Glutamatergic neuron (in vitro differentiated cells): Measurements from ENCODE around the gene PPP1R10. TPM values are rescaled to one million over a fixed set of nuclear protein-coding genes. Genes with fewer than 3 reads are reported as not detected.
"Not testable (repeated sequence)": the region's sequence is repeated elsewhere in the genome, so short reads cannot be mapped to it uniquely, and the experiment has no call there.

Experiments used
- DNase-seq: peaks from one replicate; pipeline ENCODE4 v3.0.0; 2022
- H3K27ac Mint-ChIP-seq: one replicate; pipeline ENCODE4 v1.8.0; 2020; ENCODE audit warnings: mild to moderate bottlenecking, mixed read lengths, inconsistent platforms; ENCODE audit not compliant: unreplicated experiment
- H3K27me3 Mint-ChIP-seq: one replicate; pipeline ENCODE4 v1.8.0; 2020; ENCODE audit warnings: mild to moderate bottlenecking, moderate library complexity, mixed read lengths, inconsistent platforms; ENCODE audit not compliant: unreplicated experiment
- H3K36me3 Mint-ChIP-seq: one replicate; pipeline ENCODE4 v1.8.0; 2020; ENCODE audit warnings: mild to moderate bottlenecking, mixed read lengths, inconsistent platforms; ENCODE audit not compliant: unreplicated experiment
- H3K4me1 Mint-ChIP-seq: one replicate; pipeline ENCODE4 v1.8.0; 2020; ENCODE audit warnings: mild to moderate bottlenecking, low read depth, mixed read lengths, inconsistent platforms; ENCODE audit not compliant: unreplicated experiment
- H3K4me3 Mint-ChIP-seq: one replicate; pipeline ENCODE4 v1.8.0; 2020; ENCODE audit warnings: mild to moderate bottlenecking, mixed read lengths, inconsistent platforms; ENCODE audit not compliant: unreplicated experiment
- H3K9me3 Mint-ChIP-seq: one replicate; pipeline ENCODE4 v1.8.0; 2020; ENCODE audit warnings: mild to moderate bottlenecking, moderate library complexity, mixed read lengths, inconsistent platforms; ENCODE audit not compliant: unreplicated experiment
- total RNA-seq: library from RNA; stranded (reverse); fragmentation: NEBNext Ultra II Directional; extraction: Animal tissue kit (Norgen Biotek cat#: 25700); gene quantifications from one replicate; pipeline ENCODE4 v1.2.1, GENCODE V29; 2021; ENCODE audit not compliant: unreplicated experiment
- TF ChIP-seq, protein P1 (sequence below): fragments of 200-600 bp; sonication (generic); IDR thresholded peaks from one replicate; pipeline ENCODE4 v1.5.0; 2021; ENCODE audit not compliant: partially characterized antibody, unreplicated experiment

Gene PPP1R10
- total RNA-seq, 1 donor from 2014 or later = 99.7 TPM

DNA sequence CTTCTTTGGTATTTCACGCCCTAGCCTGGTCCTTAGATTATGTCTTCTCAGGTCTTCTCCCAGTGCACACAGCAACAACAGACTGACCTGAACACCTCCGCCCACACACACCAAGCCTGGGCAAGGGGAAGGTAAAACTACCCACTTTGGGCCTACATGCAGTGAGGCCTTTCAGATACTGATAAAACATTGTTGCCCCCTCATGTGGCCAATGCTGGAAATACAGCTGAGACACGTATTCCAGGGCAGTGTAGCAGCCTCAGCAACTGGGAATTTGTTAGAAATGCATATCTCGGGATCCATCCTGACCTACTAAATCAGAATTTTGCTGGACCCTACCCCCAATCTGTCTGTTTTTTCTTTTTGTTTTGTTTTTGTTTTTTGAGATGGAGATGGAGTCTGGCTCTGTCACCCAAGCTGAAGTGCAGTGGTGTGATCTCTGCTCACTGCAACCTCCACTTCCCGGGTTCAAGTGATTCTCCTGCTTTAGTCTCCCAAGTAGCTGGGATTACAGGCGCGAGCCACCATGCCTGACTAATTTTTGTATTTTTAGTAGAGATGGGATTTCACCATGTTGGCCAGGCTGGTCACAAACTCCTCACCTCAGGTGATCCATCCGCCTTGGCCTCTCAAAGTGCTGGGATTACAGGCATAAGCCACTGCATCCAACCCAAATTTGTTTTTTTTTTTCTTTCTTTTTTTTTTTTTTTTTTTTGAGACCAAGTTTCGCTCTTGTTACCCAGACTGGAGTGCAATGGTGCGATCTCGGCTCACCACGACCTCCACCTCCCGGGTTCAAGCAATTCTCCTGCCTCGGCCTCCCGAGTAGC is 19.5 kb downstream of the PPP1R10 start:
- H3K36me3 Mint-ChIP-seq, H3K9me3 Mint-ChIP-seq, H3K4me1 Mint-ChIP-seq, H3K27me3 Mint-ChIP-seq, H3K4me3 Mint-ChIP-seq: not testable (repeated sequence)
- TF ChIP-seq, protein P1, sequence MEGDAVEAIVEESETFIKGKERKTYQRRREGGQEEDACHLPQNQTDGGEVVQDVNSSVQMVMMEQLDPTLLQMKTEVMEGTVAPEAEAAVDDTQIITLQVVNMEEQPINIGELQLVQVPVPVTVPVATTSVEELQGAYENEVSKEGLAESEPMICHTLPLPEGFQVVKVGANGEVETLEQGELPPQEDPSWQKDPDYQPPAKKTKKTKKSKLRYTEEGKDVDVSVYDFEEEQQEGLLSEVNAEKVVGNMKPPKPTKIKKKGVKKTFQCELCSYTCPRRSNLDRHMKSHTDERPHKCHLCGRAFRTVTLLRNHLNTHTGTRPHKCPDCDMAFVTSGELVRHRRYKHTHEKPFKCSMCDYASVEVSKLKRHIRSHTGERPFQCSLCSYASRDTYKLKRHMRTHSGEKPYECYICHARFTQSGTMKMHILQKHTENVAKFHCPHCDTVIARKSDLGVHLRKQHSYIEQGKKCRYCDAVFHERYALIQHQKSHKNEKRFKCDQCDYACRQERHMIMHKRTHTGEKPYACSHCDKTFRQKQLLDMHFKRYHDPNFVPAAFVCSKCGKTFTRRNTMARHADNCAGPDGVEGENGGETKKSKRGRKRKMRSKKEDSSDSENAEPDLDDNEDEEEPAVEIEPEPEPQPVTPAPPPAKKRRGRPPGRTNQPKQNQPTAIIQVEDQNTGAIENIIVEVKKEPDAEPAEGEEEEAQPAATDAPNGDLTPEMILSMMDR = peak; percentile 81
- peak overlapping the region; percentile 10 for H3K27ac Mint-ChIP-seq
- peak; percentile 88 for DNase-seq

DNA sequence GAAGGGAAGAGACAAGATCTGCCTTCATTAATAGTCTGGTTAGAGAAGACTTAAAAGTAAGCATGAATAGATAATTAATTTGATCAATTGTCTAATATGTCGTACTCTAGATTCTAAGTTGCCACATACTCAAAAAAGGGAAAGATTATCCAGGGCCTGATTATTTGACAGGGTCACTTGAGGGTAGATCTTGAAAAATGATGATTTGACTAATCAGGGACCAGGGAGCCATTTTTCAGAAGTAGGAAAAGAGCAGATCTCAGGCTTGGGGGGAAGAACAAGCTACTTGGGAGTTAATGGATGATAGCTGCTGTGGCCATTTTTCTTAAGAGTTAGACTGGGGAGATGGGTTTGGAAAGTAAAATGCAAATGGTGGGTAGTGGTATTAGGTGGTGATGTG is 24.8 kb downstream of the PPP1R10 start:
- no peak overlapping the region for H3K27ac Mint-ChIP-seq

DNA sequence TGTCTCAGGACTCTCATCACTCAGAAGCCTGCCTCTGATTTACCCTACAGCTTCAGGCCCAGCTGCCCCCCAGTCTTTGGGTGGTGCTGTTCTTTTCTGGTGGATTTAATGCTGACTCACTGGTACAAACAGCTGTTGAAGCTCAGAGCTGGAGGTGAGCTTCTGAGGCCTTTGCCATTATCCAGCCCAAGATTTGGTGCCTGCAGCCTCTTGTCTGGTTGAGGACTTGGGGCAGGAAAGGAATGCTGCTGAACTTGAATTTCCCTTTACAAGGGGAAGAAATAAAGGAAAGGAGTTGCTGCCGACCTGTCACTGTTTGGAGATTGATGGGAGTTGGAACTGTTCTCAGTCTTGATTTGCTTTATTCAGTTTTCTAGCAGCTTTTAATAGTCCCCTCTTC is 26.0 kb downstream of the PPP1R10 start:
- no peaks in the 10 kb centered on the region for H3K9me3 Mint-ChIP-seq
- H3K36me3 Mint-ChIP-seq = no peaks in the 10 kb centered on the region

More for the DNA sequence above, 24.8 kb downstream of the PPP1R10 start:
- Mint-ChIP-seq H3K36me3 (no peaks in the 10 kb centered on the region), H3K27me3 (peaks cover 3% of the 10 kb centered on the region), H3K4me1 (no peaks in the 10 kb centered on the region), H3K9me3 (no peaks in the 10 kb centered on the region), H3K4me3 (no peak overlapping the region)
- no peak for DNase-seq
- TF ChIP-seq, protein P1 = no peak

DNA sequence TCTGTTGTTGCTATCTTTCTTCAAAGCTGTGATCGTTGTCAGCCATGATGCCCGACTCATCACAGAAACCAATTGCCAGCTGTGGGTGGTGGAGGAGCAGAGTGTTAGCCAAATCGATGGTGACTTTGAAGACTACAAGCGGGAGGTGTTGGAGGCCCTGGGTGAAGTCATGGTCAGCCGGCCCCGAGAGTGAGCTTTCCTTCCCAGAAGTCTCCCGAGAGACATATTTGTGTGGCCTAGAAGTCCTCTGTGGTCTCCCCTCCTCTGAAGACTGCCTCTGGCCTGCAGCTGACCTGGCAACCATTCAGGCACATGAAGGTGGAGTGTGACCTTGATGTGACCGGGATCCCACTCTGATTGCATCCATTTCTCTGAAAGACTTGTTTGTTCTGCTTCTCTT is 26.5 kb downstream of the PPP1R10 start:
- H3K36me3 Mint-ChIP-seq = no peaks in the 10 kb centered on the region
- TF ChIP-seq, protein P1 = no peak
- no peaks in the 10 kb centered on the region for H3K9me3 Mint-ChIP-seq
- H3K4me1 Mint-ChIP-seq = peaks cover 9% of the 10 kb centered on the region
- no peak overlapping the region for H3K4me3 Mint-ChIP-seq
- H3K27me3 Mint-ChIP-seq = peaks cover 1% of the 10 kb centered on the region
- no peak for DNase-seq
- no peak overlapping the region for H3K27ac Mint-ChIP-seq

More for the DNA sequence above, 26.0 kb downstream of the PPP1R10 start:
- Mint-ChIP-seq H3K27ac (no peak overlapping the region), H3K4me1 (peaks cover 6% of the 10 kb centered on the region), H3K27me3 (peaks cover 2% of the 10 kb centered on the region), H3K4me3 (no peak overlapping the region)
- no peak for DNase-seq
- TF ChIP-seq, protein P1 = no peak

DNA sequence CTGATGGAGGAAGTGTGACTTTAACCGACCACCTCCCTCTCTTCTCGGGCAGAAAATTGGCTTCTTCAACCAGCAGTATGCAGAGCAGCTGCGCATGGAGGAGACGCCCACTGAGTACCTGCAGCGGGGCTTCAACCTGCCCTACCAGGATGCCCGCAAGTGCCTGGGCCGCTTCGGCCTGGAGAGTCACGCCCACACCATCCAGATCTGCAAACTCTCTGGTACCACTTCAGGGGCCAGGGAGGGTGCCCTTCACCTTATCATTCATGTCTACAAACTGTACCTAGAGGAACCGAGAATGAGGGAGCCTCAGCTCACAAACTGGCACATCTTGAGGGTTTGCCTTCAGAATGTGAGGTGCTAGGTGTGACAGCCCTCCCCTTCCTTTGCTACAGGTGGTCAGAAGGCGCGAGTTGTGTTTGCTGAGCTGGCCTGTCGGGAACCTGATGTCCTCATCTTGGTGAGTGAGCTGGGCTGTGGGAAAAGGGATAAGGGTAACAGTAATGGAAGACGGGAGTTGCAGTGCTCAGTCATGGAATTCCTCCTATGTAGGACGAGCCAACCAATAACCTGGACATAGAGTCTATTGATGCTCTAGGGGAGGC is 27.2 kb downstream of the PPP1R10 start:
- peaks cover 2% of the 10 kb centered on the region for H3K27me3 Mint-ChIP-seq
- TF ChIP-seq, protein P1 = no peak
- H3K9me3 Mint-ChIP-seq = peaks cover 1% of the 10 kb centered on the region
- no peak overlapping the region for H3K27ac Mint-ChIP-seq
- peaks cover 11% of the 10 kb centered on the region for H3K4me1 Mint-ChIP-seq
- no peak for DNase-seq
- H3K4me3 Mint-ChIP-seq = no peak overlapping the region
- H3K36me3 Mint-ChIP-seq = no peaks in the 10 kb centered on the region
